GM19099 (cell line): ENCODE measurements around the gene FIBCD1.

Source experiments
- POLR2A ChIP-seq: IDR thresholded peaks from 3 replicates; pipeline ENCODE4 v1.6.1; 2011; ENCODE audit warnings: low read depth; ENCODE audit not compliant: insufficient read length; ENCODE audit errors: extremely low read depth

Gene FIBCD1

DNA sequence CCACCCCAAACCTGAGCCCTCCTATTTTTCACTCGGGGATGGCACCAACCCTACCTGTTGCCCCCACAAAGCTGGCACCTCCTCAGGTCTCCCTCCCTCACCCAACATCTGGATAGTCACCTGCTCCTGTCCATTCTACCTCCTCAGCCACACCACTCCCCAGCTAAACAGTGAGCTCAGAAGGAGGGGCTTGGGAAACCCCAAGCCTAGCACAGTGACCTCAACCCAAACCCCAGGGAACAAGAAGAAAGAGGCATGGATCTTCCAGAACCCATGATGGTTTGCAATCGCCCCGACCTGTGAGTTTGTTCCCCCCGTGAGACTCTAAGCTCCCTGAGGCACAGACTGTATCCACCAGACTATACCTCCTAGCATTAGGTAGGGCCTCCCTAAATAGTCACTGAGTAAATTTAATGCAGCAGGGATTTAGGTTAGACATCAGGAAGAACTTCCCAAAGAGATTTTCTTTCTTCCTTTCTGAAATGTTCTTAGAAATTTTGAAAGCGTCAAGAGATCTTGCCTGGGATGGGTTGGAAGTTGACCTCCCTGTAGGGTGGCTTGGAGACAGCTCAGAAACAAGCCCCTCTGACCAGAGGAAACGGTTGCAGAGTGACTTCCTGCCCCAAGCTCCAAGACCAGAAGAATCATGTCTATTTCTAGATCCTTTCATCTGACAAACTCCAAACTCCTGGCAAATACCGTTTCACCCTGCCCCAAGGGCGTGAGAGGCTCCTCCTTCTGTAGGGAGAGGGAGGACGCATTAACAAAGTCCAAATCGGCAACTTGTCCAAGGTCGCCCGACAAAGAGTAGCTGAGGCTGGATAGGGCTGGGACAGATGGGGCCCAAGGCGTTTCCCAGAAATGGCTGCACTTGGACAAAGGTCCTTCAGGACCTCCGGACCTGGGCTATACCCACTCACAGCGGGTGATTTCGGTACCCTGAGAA lies 4.1 kb downstream of the FIBCD1 start:
- no peak for TF ChIP-seq POLR2A

- no peak for TF ChIP-seq POLR2A
Measured at GRCh38 chr9:130934246-130934645, 4.8 kb downstream of the FIBCD1 start.

DNA sequence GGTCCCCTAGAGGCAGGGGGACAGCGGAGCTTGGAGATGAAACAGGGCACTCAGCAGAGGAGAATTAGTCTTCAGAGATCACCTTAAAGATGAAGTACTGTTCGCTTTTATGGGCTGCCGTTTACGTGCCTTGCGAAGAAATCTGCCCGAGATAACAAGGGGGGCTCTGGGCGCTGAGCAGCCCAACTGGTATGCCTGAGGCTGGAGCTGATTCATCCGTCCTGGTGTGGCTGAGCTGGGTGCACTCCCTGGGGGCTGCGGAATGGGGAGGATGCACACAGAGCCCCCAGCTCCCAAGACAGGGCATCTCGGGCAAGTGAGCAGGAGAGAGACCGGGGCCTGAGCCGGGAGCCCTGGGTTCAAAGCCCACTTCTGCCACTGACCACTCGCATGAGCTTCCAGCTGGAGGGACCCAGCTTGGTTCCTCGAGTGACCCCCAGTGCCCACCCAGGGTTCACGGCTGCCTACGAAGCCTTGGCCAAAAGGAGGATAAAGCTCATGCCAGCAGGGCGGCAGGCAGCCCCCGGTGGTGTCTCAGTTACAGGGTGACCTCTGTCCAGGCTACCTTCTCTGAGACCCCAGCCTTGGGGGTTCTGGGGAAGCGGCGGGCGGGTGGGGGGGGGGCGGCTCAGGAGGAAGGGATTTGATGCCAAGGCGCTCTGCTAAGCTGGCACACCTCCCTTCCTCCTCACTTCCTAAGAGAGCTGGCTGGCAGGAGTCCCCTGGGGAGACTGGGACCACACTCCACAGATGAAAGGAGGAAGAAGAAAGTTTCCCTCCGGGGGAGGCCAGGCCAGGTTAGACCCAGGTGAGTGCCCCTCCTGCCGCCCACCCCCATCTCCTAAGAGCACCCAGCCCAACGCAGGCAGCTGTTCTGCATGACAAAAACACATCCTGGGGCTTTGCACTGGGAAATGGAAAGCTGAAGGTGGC lies 5.7 kb downstream of the FIBCD1 start:
- no peak for TF ChIP-seq POLR2A

DNA sequence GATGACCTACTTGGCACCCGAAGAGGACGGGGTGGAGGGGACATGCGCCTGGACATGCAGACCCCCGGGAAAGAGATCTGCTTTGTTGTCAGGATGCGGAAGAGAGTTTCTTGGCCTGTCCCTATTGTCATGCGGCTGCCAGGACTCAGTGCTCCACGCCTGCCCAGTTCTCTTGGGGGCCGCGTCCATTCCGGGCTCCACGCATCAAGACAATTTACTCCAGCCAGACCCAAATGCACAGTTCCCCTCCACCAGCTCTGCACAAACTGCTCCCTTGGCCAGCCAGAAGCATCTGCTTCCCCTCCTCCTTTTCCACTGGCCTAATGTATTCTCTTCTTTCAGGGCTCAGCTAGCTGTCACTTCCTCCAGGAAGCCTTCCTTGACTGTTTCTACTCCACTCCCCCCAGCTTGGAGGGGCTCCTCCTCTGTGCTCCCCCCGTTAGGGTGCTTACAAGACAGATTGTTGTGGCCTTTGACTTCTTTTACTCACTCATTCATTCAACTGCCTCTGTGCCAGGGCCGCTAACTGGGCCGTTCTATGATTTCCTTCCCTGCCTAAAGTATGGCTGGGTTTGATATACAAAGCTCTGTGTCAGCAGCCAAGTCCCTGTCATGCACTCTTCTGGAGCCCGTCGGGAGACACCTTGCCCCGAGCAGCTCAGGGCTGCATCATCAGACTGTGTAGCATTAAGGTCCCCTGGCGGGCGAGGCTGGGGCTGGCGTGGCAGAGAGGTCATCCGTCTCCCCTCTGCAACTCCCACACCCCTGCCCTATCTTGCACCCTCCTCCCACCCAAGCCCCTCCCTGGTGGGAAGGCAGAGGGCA lies 6.6 kb downstream of the FIBCD1 start:
- no peak for TF ChIP-seq POLR2A

DNA sequence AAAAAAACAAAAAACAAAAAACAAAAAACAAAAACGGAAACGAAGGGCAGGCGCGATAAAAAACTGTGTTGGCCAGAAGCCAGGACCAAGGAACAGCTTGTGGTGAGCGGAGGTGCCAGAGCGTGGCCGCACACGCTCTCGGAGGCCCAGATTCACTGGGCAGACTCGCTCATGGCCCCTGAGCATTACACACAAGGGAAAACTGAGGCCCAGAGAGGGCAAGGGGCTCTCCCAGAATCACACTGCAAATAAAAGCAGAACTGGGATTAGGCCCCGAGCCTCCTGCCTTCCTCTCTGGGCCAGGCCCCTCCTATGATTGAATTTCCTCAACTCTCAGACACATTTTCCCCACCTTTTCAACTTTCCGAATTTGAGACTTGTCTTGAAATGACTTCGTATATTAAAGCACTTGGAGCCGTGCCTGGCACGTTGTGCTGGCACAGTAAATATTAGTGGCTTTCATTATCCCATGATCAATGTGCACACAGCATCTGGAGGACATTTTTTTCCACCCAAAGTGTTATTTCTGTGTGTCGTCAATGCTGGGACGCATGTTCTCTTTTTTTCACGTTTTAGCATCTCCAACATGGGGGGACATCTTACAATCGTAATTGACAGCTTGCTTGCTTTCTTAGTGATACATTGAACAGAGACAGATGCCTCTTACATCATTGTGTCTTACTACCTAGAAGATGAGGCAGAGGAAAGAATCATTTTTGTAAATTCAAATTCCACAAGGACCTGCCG lies 7.4 kb downstream of the FIBCD1 start:
- TF ChIP-seq POLR2A = no peak

DNA sequence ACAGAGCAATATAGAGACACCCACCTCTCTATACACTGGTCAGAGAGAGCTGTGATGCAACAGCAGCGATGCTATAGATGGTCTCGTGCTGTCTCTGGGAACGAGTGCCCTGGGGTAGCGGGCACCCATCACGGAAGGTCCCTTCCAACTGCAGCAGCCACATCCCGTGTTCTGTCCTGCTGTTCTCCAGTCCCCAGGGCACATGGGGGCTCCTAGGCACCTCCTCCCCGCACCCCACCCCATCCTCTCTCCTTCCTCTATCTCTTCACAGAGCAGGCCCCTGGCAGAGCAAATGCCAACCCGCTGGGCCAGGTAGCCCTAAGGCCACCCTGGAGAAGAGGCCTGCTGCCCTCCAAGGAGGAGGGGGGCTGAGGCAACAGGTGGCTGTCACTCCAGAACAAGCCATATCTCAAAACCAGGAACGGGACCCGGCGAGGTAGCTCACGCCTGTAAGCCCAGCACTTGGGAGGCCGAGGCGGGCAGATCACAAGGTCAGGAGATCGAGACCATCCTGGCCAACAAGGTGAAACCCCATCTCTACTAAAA lies 8.2 kb downstream of the FIBCD1 start:
- no peak for TF ChIP-seq POLR2A

- TF ChIP-seq POLR2A = no peak
Measured at GRCh38 chr9:130930132-130930803, 8.8 kb downstream of the FIBCD1 start.

- no peak for TF ChIP-seq POLR2A
Measured at GRCh38 chr9:130929571-130930038, 9.4 kb downstream of the FIBCD1 start.

DNA sequence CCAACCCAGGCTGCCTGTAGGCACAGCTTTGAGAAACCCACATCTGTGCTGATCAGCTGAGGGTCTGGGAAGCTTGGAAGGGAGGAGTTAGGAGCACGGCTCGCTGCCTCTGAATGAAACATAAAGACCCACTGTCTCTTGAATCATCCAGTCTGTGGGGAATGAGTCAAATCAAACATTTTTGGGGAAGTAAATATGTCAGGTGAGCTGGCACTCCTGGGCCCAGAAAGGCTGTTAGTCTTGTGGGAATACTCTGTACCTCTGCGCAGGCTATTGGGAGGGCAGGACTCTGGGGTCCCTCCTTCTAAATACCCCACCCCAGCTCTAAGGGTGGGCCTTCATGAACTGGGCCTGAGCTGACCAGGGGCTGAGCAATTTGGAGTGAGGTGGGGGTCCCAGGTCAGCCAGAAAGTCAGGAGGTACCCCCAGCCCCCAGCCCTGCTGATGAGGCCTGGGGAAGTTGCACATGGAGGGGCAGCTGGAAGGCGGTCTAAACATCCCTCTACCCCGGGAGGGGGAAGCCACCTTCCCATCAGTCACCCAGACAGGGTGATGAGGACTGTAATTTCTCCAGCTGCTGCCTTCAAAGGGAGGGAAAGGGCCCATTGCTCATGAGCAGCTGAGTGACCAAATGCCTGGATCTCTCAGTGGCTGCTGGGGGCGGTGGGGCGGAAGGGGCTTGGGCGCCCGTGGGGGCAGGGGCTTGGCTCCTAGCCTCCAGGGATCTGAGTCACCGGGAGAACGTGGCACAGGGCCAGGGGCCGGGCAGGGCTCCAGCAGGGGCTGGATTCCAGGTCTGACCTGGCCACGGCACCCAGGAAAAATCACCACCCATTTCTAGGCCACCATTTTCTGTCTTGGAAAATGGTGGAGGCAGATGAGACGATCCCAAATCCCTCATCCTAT lies 10.8 kb downstream of the FIBCD1 start:
- no peak for TF ChIP-seq POLR2A

DNA sequence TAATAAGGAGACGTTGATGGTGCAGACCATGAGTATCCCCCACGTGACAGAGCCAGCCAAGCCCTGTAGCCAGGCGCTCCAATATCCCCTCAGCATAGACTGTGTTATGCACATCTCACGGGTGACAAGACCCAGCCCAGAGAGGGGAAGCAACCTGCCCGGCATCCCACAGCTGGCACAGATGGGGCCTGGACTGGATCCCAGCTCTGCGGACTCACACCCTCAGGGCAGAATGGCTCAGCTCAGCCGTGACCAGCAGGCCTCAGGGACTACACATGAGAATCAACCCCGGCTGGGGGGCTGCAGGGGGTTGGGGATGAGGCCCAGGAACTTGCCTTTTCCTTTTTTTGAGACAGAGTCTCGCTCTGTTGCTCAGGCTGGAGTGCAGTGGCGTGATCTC lies 11.7 kb downstream of the FIBCD1 start:
- no peak for TF ChIP-seq POLR2A

- no peak for TF ChIP-seq POLR2A
Measured at GRCh38 chr9:130925050-130925678, 13.9 kb downstream of the FIBCD1 start.

GRCh38 chr9:130924448-130924788 lies 14.6 kb downstream of the FIBCD1 start:
- TF ChIP-seq POLR2A = no peak
